ENCODE data around the gene EXOSC9.

DNA sequence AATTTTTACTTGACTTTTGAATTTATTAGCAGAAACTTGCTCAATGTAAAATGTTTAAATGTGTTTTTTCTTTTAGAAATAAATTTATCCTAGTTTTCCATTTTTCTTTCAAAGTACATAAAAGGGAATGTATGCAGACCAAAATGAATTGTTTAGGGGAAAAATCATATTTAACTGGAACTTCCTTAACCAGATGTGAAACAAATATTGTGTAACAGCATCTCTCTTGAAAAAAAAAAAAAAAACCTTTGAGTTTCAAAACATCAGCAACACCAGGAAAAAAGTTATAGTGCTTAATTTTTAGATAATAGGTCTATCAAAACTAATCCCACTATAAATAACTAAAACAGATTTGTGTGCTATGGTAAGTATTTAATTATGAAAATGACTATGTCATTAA is 37.0 kb downstream of the EXOSC9 start:
- TF ChIP-seq EZH2phosphoT487 (IDR thresholded peaks at IDR 0.05; ENCODE audit: insufficient read depth, low read depth) = no peak
- no peak for TF ChIP-seq EZH2 (IDR thresholded peaks at IDR 0.05; ENCODE audit: insufficient read depth, poor library complexity, severe bottlenecking)

Measured in GM23248 (cell line).